Measurements from ENCODE around the gene FNDC1. TPM values are rescaled to one million over a fixed set of nuclear protein-coding genes. Genes with fewer than 3 reads are reported as not detected.
A peak's percentile ranks its signal among the peaks of the same experiment; 100 is the strongest.

The FNDC1 gene
- total RNA-seq, 1 donor from 2014 or later = 0.49 TPM

GRCh38 chr6:159130846-159131245 lies 38.4 kb upstream of the FNDC1 start:
- TF ChIP-seq POLR2A (IDR thresholded peaks at IDR 0.05) (no peak), CTCF (IDR thresholded peaks at IDR 0.05) (no peak), POLR2AphosphoS5 (IDR thresholded peaks at IDR 0.05; ENCODE audit: insufficient read depth in 1 of 2, low read depth in 1 of 2) (no peak)
- H3K9me3 ChIP-seq = no peaks in the 10 kb centered on the region
- DNase-seq (ENCODE audit: extremely low spot score in 2 of 2) = no peak
- no peaks in the 10 kb centered on the region for H3K27me3 ChIP-seq
- no peak overlapping the region for H3K4me3 ChIP-seq
- H3K36me3 ChIP-seq = no peaks in the 10 kb centered on the region
- H3K4me1 ChIP-seq = no peaks in the 10 kb centered on the region
- no peak overlapping the region for H3K27ac ChIP-seq
- intact Hi-C loops (cut with DNase I) = no loop called here

DNA sequence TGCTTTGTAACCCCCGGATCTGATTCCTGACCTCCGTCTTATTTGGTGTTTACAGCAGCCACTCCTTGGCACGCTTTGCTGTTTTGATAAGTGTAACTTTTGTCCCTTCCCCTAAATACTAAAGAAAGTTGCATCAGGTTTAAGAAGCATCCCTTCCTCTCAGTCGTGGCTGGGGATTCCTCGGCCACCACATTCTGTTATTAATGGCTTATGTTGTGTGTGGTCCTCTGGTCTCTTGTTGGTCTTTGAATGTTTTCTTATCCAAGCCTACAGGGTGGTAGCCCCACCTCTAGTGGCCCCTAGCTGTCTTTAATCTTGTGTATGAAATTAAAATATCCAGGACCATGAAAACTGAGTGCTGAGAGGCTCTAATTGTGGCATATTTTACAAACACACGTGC lies 37.5 kb upstream of the FNDC1 start:
- Histone ChIP-seq H3K4me3 (no peak overlapping the region), H3K9me3 (no peaks in the 10 kb centered on the region), H3K27me3 (no peaks in the 10 kb centered on the region), H3K36me3 (no peaks in the 10 kb centered on the region), H3K27ac (no peak overlapping the region), H3K4me1 (no peaks in the 10 kb centered on the region)
- no peak for TF ChIP-seq POLR2AphosphoS5 (IDR thresholded peaks at IDR 0.05; ENCODE audit: insufficient read depth in 1 of 2, low read depth in 1 of 2)
- no peak for TF ChIP-seq CTCF (IDR thresholded peaks at IDR 0.05)
- no peak for TF ChIP-seq POLR2A (IDR thresholded peaks at IDR 0.05)
- intact Hi-C loops (cut with DNase I) = no loop called here
- no peak for DNase-seq (ENCODE audit: extremely low spot score in 2 of 2)

DNA sequence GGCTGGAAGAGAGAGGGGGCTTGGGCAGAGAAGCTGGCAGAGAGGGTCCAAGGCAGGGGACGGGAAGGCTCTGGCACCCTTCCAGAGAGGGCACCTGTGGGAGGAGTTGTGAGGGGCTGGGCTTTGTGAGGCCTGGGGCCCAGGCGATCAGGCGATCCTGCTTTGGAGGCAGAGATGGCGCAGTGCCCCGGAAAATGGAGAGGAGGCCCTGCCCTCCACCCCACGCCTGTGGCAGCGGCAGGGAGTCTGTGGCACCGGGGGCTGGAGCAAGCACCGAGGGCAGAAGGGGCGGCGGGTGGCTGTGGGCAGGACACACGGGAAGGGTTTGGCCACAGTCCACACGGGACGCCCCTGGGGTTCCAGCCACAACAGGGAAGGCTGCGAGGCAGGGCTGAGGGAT lies 36.5 kb upstream of the FNDC1 start:
- Histone ChIP-seq H3K36me3 (no peaks in the 10 kb centered on the region), H3K27me3 (no peaks in the 10 kb centered on the region), H3K4me1 (no peaks in the 10 kb centered on the region), H3K9me3 (no peaks in the 10 kb centered on the region), H3K27ac (no peak overlapping the region), H3K4me3 (no peak overlapping the region)
- DNase-seq (ENCODE audit: extremely low spot score in 2 of 2) = no peak
- intact Hi-C loops (cut with DNase I) = no loop called here
- no peak for TF ChIP-seq POLR2A (IDR thresholded peaks at IDR 0.05)
- TF ChIP-seq POLR2AphosphoS5 (IDR thresholded peaks at IDR 0.05; ENCODE audit: insufficient read depth in 1 of 2, low read depth in 1 of 2) = no peak
- TF ChIP-seq CTCF (IDR thresholded peaks at IDR 0.05) = no peak

DNA sequence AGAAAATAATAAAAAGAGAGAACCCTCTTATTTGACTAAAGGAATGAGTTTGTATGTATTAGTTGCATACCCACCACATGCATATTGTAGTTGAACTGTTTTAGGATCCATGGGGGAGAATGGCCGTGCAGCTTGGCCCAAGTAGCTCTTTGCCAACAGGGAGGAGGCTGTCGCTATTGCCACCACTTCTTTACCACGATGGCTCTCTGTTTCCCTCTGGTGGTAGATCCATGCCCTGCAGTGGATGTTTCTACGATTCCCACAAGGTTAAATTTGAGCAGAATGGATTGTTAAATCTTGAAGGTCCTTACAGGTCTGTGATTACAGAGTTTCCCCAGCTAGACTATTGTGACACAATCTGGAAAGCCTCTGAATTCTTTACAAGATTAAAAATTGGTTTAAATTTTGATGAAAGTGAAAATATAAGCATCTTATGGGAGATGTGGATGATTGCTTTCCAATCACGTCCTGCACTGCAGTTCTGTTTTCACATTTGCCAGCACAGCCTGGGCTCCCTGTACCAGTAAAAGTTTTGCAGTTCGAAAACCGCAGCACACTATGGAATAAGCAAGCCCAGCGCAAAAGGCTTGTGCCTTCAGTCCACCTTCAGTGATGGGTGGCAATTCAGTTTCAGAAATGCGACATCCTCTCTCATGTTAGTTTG lies 34.4 kb upstream of the FNDC1 start:
- H3K9me3 ChIP-seq = no peaks in the 10 kb centered on the region
- no peak overlapping the region for H3K27ac ChIP-seq
- H3K36me3 ChIP-seq = no peaks in the 10 kb centered on the region
- no peak for DNase-seq (ENCODE audit: extremely low spot score in 2 of 2)
- no peaks in the 10 kb centered on the region for H3K4me1 ChIP-seq
- intact Hi-C loops (cut with DNase I) = no loop called here
- TF ChIP-seq CTCF (IDR thresholded peaks at IDR 0.05) (peak; percentile 64 to 81 (median 77)), POLR2A (IDR thresholded peaks at IDR 0.05) (no peak), POLR2AphosphoS5 (IDR thresholded peaks at IDR 0.05; ENCODE audit: insufficient read depth in 1 of 2, low read depth in 1 of 2) (no peak)
- no peaks in the 10 kb centered on the region for H3K27me3 ChIP-seq
- H3K4me3 ChIP-seq = no peak overlapping the region

- TF ChIP-seq POLR2A (IDR thresholded peaks at IDR 0.05) (no peak), CTCF (IDR thresholded peaks at IDR 0.05) (no peak), POLR2AphosphoS5 (IDR thresholded peaks at IDR 0.05; ENCODE audit: insufficient read depth in 1 of 2, low read depth in 1 of 2) (no peak)
- Histone ChIP-seq H3K4me3 (no peak overlapping the region), H3K27me3 (no peaks in the 10 kb centered on the region), H3K9me3 (no peaks in the 10 kb centered on the region), H3K27ac (no peak overlapping the region), H3K4me1 (no peaks in the 10 kb centered on the region), H3K36me3 (no peaks in the 10 kb centered on the region)
- no peak for DNase-seq (ENCODE audit: extremely low spot score in 2 of 2)
- intact Hi-C loops (cut with DNase I) = no loop called here
These were observed 31.5 kb upstream of the FNDC1 start for GRCh38 chr6:159137676-159138075.
